HL-60 (cell line): ENCODE results near the gene CYP2C9.

Experiments
- DNase-seq, 2 experiments: peaks; one replicate each; pipeline ENCODE4 v3.0.0-alpha.2; 2010 to 2020; ENCODE audit warnings: low read depth in 1 of 2, low spot score in 1 of 2
- H3K27ac ChIP-seq: fragments of 250-450 bp; sonication (Bioruptor Pico); replicated peaks from 2 replicates; pipeline ENCODE4 v1.5.1; 2020; ENCODE audit warnings: mild to moderate bottlenecking, moderate library complexity
- H3K27me3 ChIP-seq: fragments of 250-450 bp; sonication (Bioruptor Pico); 2 replicates; pipeline ENCODE4 v1.5.1; 2021; ENCODE audit warnings: mild to moderate bottlenecking, moderate library complexity; ENCODE audit not compliant: insufficient read depth, poor library complexity, severe bottlenecking
- H3K4me3 ChIP-seq: replicated peaks from 2 replicates; pipeline ENCODE4 v1.5.1; 2011; ENCODE audit warnings: mild to moderate bottlenecking, control low read depth, low read length; ENCODE audit not compliant: insufficient read depth
- CTCF ChIP-seq: IDR thresholded peaks from one replicate; pipeline ENCODE4 v1.5.1; 2011; ENCODE audit warnings: low read length, control low read depth, inconsistent platforms; ENCODE audit not compliant: insufficient read depth
- GABPA ChIP-seq: IDR thresholded peaks from 2 replicates; pipeline ENCODE4 v1.6.1; 2012; ENCODE audit warnings: low read depth
- POLR2AphosphoS5 ChIP-seq: IDR thresholded peaks from 2 replicates; pipeline ENCODE4 v1.6.1; 2012; ENCODE audit warnings: low read depth
- REST ChIP-seq: IDR thresholded peaks from 2 replicates; pipeline ENCODE4 v1.6.1; 2012; ENCODE audit warnings: low read depth; ENCODE audit not compliant: insufficient replicate concordance
- SPI1 ChIP-seq: IDR thresholded peaks from 2 replicates; pipeline ENCODE4 v1.6.1; 2012; ENCODE audit warnings: low read depth, mild to moderate bottlenecking, borderline replicate concordance

Gene CYP2C9

GRCh38 chr10:94989192-94989591 lies 50.7 kb downstream of the CYP2C9 start:
- Histone ChIP-seq H3K4me3 (no peak overlapping the region), H3K27ac (no peak overlapping the region), H3K27me3 (no peaks in the 10 kb centered on the region)
- no peak for DNase-seq
- TF ChIP-seq GABPA (no peak), REST (no peak), CTCF (no peak), SPI1 (no peak), POLR2AphosphoS5 (no peak)

- no peak for DNase-seq
- TF ChIP-seq CTCF, result no peak
- TF ChIP-seq GABPA, result no peak
- TF ChIP-seq SPI1, result no peak
- no peak for TF ChIP-seq REST
- TF ChIP-seq POLR2AphosphoS5, result no peak
- Histone ChIP-seq H3K4me3 (no peak overlapping the region), H3K27ac (no peak overlapping the region), H3K27me3 (no peaks in the 10 kb centered on the region)
Measured at GRCh38 chr10:94991243-94991888, 52.9 kb downstream of the CYP2C9 start.

GRCh38 chr10:94992811-94993210 lies 54.4 kb downstream of the CYP2C9 start:
- no peak overlapping the region for H3K27ac ChIP-seq
- H3K27me3 ChIP-seq, result no peaks in the 10 kb centered on the region
- no peak for DNase-seq
- H3K4me3 ChIP-seq, result no peak overlapping the region
- TF ChIP-seq GABPA, result no peak
- TF ChIP-seq CTCF, result no peak
- TF ChIP-seq REST, result no peak
- TF ChIP-seq POLR2AphosphoS5, result no peak
- no peak for TF ChIP-seq SPI1
